Right atrium auricular region (tissue), 2 donors: ENCODE measurements around the gene OTUB2. TPM values are rescaled to one million over a fixed set of nuclear protein-coding genes. Genes with fewer than 3 reads are reported as not detected.
A peak's percentile ranks its signal among the peaks of the same experiment; 100 is the strongest.

ENCODE experiments used
- DNase-seq: peaks from one replicate; pipeline ENCODE4 v3.0.0-alpha.2; 2019; ENCODE audit warnings: low spot score
- H3K27ac ChIP-seq, 2 donors: fragments of 200-600 bp; sonication (generic); 1 replicate in 1 of 2; 2 replicates in 1 of 2; pipeline ENCODE4 v1.5.1; 2016 to 2019
- H3K27me3 ChIP-seq, 2 donors: fragments of 200-600 bp; sonication (generic); one replicate each; pipeline versions ENCODE4 v1.5.1 to v1.6.0; 2017 to 2019
- H3K36me3 ChIP-seq: fragments of 200-600 bp; sonication (generic); one replicate; pipeline ENCODE4 v1.5.1; 2016
- H3K4me1 ChIP-seq, 2 donors: fragments of 200-600 bp; sonication (generic); one replicate each; pipeline versions ENCODE4 v1.5.1 to v1.6.0; 2017 to 2019
- H3K4me3 ChIP-seq, 2 donors: fragments of 200-600 bp; sonication (generic); 1 replicate in 1 of 2; 2 replicates in 1 of 2; pipeline ENCODE4 v1.5.1; 2017 to 2019; ENCODE audit warnings: mild to moderate bottlenecking in 1 of 2, moderate library complexity in 1 of 2
- H3K9me3 ChIP-seq, 2 donors: fragments of 200-600 bp; sonication (generic); one replicate each; pipeline ENCODE4 v1.5.1; 2019
- CTCF ChIP-seq, 2 donors: fragments of 200-600 bp; sonication (generic); IDR thresholded peaks; one replicate each; pipeline ENCODE4 v1.5.1; 2019; ENCODE audit warnings: antibody characterized with exemption in 2 of 2
- total RNA-seq, 2 donors: library from RNA; depleted of rRNA; stranded (reverse); fragments of >200 nt; gene quantifications; one replicate each; pipeline ENCODE4 v1.1.0, GENCODE V29; 2016

The OTUB2 gene
- under 1 TPM; 0.43 to 0.48 TPM for total RNA-seq

GRCh38 chr14:94026173-94026888, at the start of gene OTUB2:
Gene OTUB2 (plus strand): TSS chr14:94026340. CDS start chr14:94026538, 198 bp downstream.
- Histone ChIP-seq H3K36me3 (no peaks in the 10 kb centered on the region), H3K27me3 (no peaks in the 10 kb centered on the region), H3K27ac (peak within 1 kb of the TSS in 1 of 2 donors; percentile 32), H3K4me1 (peaks cover 0 to 9% of the 10 kb centered on the region in 2 donors), H3K9me3 (no peaks in the 10 kb centered on the region), H3K4me3 (peak within 1 kb of the TSS; percentile 61 to 72)
- peak; percentile 98 for DNase-seq
- TF ChIP-seq CTCF (IDR thresholded peaks at IDR 0.05) = no peak

- Histone ChIP-seq H3K9me3 (no peaks in the 10 kb centered on the region), H3K4me1 (peaks cover 0 to 45% of the 10 kb centered on the region in 2 donors), H3K4me3 (peak within 1 kb of the TSS; percentile 53 to 54), H3K27me3 (no peaks in the 10 kb centered on the region), H3K36me3 (no peaks in the 10 kb centered on the region), H3K27ac (peak within 1 kb of the TSS; percentile 86 to 88)
- no peak for TF ChIP-seq CTCF (IDR thresholded peaks at IDR 0.05)
- DNase-seq = peak; percentile 66
Observed at GRCh38 chr14:93976477-93977057, 49.6 kb upstream of the OTUB2 start, which contains the start of gene ASB2. Gene ASB2 (minus strand): TSS chr14:93976570. CDS start chr14:93964539, 12,031 bp downstream.

GRCh38 chr14:93977171-93977570, 49.0 kb upstream of the OTUB2 start:
- no peaks in the 10 kb centered on the region for H3K27me3 ChIP-seq
- H3K4me3 ChIP-seq = peak overlapping the region in 1 of 2 donors; percentile 53
- peaks cover 0 to 51% of the 10 kb centered on the region in 2 donors for H3K4me1 ChIP-seq
- peak overlapping the region; percentile 86 to 88 for H3K27ac ChIP-seq
- DNase-seq = no peak
- no peak for TF ChIP-seq CTCF (IDR thresholded peaks at IDR 0.05)
- H3K9me3 ChIP-seq = no peaks in the 10 kb centered on the region
- no peaks in the 10 kb centered on the region for H3K36me3 ChIP-seq

GRCh38 chr14:93977790-93978581, 48.2 kb upstream of the OTUB2 start:
- Histone ChIP-seq H3K27ac (peak overlapping the region; percentile 86 to 88), H3K36me3 (no peaks in the 10 kb centered on the region), H3K4me1 (peaks cover 0 to 53% of the 10 kb centered on the region in 2 donors), H3K4me3 (no peak overlapping the region), H3K27me3 (no peaks in the 10 kb centered on the region), H3K9me3 (no peaks in the 10 kb centered on the region)
- DNase-seq = no peak
- no peak for TF ChIP-seq CTCF (IDR thresholded peaks at IDR 0.05)

GRCh38 chr14:93978735-93979134, 47.4 kb upstream of the OTUB2 start:
- peak overlapping the region; percentile 86 to 88 for H3K27ac ChIP-seq
- no peaks in the 10 kb centered on the region for H3K9me3 ChIP-seq
- no peaks in the 10 kb centered on the region for H3K36me3 ChIP-seq
- DNase-seq = no peak
- no peak overlapping the region for H3K4me3 ChIP-seq
- no peaks in the 10 kb centered on the region for H3K27me3 ChIP-seq
- TF ChIP-seq CTCF (IDR thresholded peaks at IDR 0.05) = no peak
- peaks cover 0 to 51% of the 10 kb centered on the region in 2 donors for H3K4me1 ChIP-seq
